Measurements from ENCODE around the gene BDKRB2. TPM values are rescaled to one million over a fixed set of nuclear protein-coding genes. Genes with fewer than 3 reads are reported as not detected.

The BDKRB2 gene
- total and polyA plus RNA-seq, 2 of the 4 experiments (the other 2 are of a cell fraction) = 60.9 to 73.1 TPM

- dilution Hi-C loops (cut with HindIII; ENCODE audit: low sequenced_read_pairs, unreplicated experiment) = no loop called here
- Histone ChIP-seq H3K9me1 (ENCODE audit: insufficient read depth, low read length) (peaks cover 11% of the 10 kb centered on the region), H3K9ac (ENCODE audit: low read depth, low read length) (peak overlapping the region; percentile 46), H4K5ac (ENCODE audit: low read depth, low read length) (peak overlapping the region; percentile 58), H2BK20ac (ENCODE audit: low read depth, low read length) (peak overlapping the region; percentile 97), H2BK15ac (ENCODE audit: low read depth, low read length) (peak overlapping the region; percentile 71; the same call in 2 of the 3 replicates), H2AK5ac (ENCODE audit: low read depth, low read length) (peak overlapping the region; percentile 97), H3K79me1 (ENCODE audit: low read depth in 1 of 2, low read length in 2 of 2) (peaks cover 0 to 7% of the 10 kb centered on the region in 2 experiments; a peak in 1 of 4 replicates), H4K8ac (ENCODE audit: low read depth in 2 of 2, low read length in 2 of 2) (peak overlapping the region; percentile 79 to 92), H4K91ac (ENCODE audit: insufficient read depth, low read depth, low read length) (peak overlapping the region; percentile 93), H3K36me3 (ENCODE audit: control insufficient read depth, insufficient read depth, low read length) (no peaks in the 10 kb centered on the region), H3K14ac (replicated peaks; ENCODE audit: low read depth, low read length) (peak overlapping the region; percentile 95), H3K9me3 (ENCODE audit: control insufficient read depth, insufficient read depth, low read length) (peaks cover 10% of the 10 kb centered on the region), H2BK120ac (ENCODE audit: low read depth, low read length) (peak overlapping the region; percentile 96), H3K4me2 (ENCODE audit: low read depth, low read length) (0 out of 2 replicates have a peak overlapping the region, but pooled peaks have one; percentile 3), H3K27ac (ENCODE audit: insufficient read depth, low read length) (peak overlapping the region; percentile 94), H4K20me1 (ENCODE audit: insufficient read depth, low read length) (no peaks in the 10 kb centered on the region), H3K18ac (ENCODE audit: low read depth, low read length) (peak overlapping the region; percentile 85), H3K4me1 (ENCODE audit: control insufficient read depth, insufficient read depth, low read length) (peaks cover 21% of the 10 kb centered on the region), H2AK9ac (replicated peaks; ENCODE audit: low read depth, low read length, poor library complexity) (no peak overlapping the region), H3K27me3 (ENCODE audit: control insufficient read depth, insufficient read depth, low read length) (no peaks in the 10 kb centered on the region), H3K4me3 (ENCODE audit: insufficient read depth, low read depth, low read length) (no peak overlapping the region), H2AFZ (replicated peaks; ENCODE audit: low read length, poor library complexity) (peak overlapping the region; percentile 55), H2BK5ac (ENCODE audit: low read depth, low read length, poor library complexity, severe bottlenecking) (peak overlapping the region; percentile 90), H3K4ac (ENCODE audit: low read depth, low read length) (peak overlapping the region; percentile 93), H3K56ac (ENCODE audit: extremely low read depth, insufficient read depth, low read length) (peak overlapping the region; percentile 54), H3K23ac (ENCODE audit: low read depth, low read length) (peak overlapping the region; percentile 78)
- BruUV-seq (replicated peaks) = no TSS peak
- peak; percentile 54 for ATAC-seq (ENCODE audit: low read depth)
- in situ Hi-C loops (cut with MboI; ENCODE audit: low sequenced_read_pairs) = loop anchor here (5.0 to 25.0 kb wide), 2 partner anchors 172 to 737 kb away; partner anchors contain the start of gene GLRX5
- intact Hi-C loops (cut with micrococcal nuclease) = no loop called here
- ChIA-PET POLR2A (ENCODE audit: unreplicated experiment) (interaction anchor here (1.6 kb wide), 1 partner anchor 170 kb away, joined by 6 read pairs; no protein-coding TSS in a partner anchor), CTCF (interaction anchor here (0.6 to 3.5 kb wide), 13 partner anchors 13 to 178 kb away, joined by 3 to 55 read pairs (median 7); partner anchors contain the start of genes BDKRB1 and BDKRB2)
- DNase-seq = peak; percentile 97
- 17% methylated on average over 2 of the region's 6 CpGs; no CpG with 5 or more reads in 1 of the 2 experiments for WGBS, 2 experiments (ENCODE audit: extremely low coverage in 2 of 2, insufficient read length in 1 of 2)
- TF ChIP-seq ELK1 (IDR thresholded peaks at IDR 0.05; ENCODE audit: borderline replicate concordance, low read depth, low read length) (no peak), BHLHE40 (IDR thresholded peaks at IDR 0.05; ENCODE audit: low read depth, low read length) (0 out of 2 replicates have a peak, but pooled peaks have one; percentile 23), MXI1 (IDR thresholded peaks at IDR 0.05; ENCODE audit: borderline replicate concordance, low read depth, low read length) (no peak), RAD21 (IDR thresholded peaks at IDR 0.05; ENCODE audit: low read length) (no peak), CTCF (conservative IDR thresholded peaks at IDR 0.05; ENCODE audit: low read depth, low read length) (no peak), SMC3 (IDR thresholded peaks at IDR 0.05; ENCODE audit: low read depth, low read length) (no peak), RCOR1 (IDR thresholded peaks at IDR 0.05; ENCODE audit: insufficient replicate concordance, low read length) (no peak), RFX5 (IDR thresholded peaks at IDR 0.05; ENCODE audit: low read depth, low read length) (no peak), USF2 (IDR thresholded peaks at IDR 0.05; ENCODE audit: low read depth, low read length) (no peak), CHD1 (IDR thresholded peaks at IDR 0.05; ENCODE audit: low read depth, low read length) (no peak), FOS (IDR thresholded peaks at IDR 0.05; ENCODE audit: low read depth, low read length) (peak; percentile 38; the same call in 1 of the 2 replicates), NFE2L2 (IDR thresholded peaks at IDR 0.05; ENCODE audit: low read depth, low read length) (peak; percentile 43; the same call in 1 of the 2 replicates), MAZ (IDR thresholded peaks at IDR 0.05; ENCODE audit: borderline replicate concordance, low read depth, low read length) (no peak), POLR2A (IDR thresholded peaks at IDR 0.05; ENCODE audit: low read depth, low read length) (no peak), MAFK (IDR thresholded peaks at IDR 0.05; ENCODE audit: low read depth, low read length) (peak; percentile 28; the same call in 1 of the 2 replicates)
Measured at GRCh38 chr14:96274543-96274942, 69.9 kb downstream of the BDKRB2 start.

Measured in IMR-90 (cell line).